ENCODE measurements around the gene VILL. TPM values are rescaled to one million over a fixed set of nuclear protein-coding genes. Genes with fewer than 3 reads are reported as not detected.

Gene VILL
- total RNA-seq, 1 experiment from 2014 or later, result 52.6 TPM

DNA sequence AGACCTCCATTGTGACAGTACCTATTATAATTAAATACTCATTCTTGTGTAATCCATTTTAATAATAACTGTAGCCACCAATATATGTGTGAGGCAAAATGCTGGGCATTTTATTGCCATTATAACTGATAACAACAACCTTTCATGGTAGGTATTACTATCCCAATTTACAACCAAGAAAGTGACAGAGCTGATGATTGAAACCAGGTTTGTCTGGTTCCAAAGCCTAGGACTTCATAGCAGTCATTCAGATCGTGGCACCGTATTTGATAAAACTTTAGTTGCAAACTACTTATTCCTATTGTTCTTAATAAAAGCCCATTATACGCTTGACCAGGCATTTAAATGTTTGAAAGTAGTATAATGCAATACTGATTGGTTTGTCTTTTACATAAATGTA is 26.4 kb upstream of the VILL start:
- no TSS peak for BruUV-seq (replicated peaks)
- Mint-ChIP-seq H3K4me1 (ENCODE audit: low read depth, unreplicated experiment) (peaks cover 59% of the 10 kb centered on the region), H3K9me3 (ENCODE audit: low read depth, unreplicated experiment) (no peaks in the 10 kb centered on the region), H3K27me3 (ENCODE audit: unreplicated experiment) (no peaks in the 10 kb centered on the region), H3K27ac (ENCODE audit: unreplicated experiment) (peak overlapping the region; percentile 36), H3K36me3 (ENCODE audit: insufficient read depth, unreplicated experiment) (peaks cover 31% of the 10 kb centered on the region), H3K4me3 (ENCODE audit: low read depth, unreplicated experiment) (peak overlapping the region; percentile 31)
- intact Hi-C loops (cut with micrococcal nuclease; ENCODE audit: unreplicated experiment), result loop anchor here (1.0 kb wide), 1 partner anchor 55 kb away; no protein-coding TSS in a partner anchor
- CTCF ChIA-PET, result interaction anchor here (0.6 to 3.1 kb wide), 13 partner anchors 10 to 1185 kb away, joined by 3 to 19 read pairs (median 5); no protein-coding TSS in a partner anchor
- TF ChIP-seq, protein P1, sequence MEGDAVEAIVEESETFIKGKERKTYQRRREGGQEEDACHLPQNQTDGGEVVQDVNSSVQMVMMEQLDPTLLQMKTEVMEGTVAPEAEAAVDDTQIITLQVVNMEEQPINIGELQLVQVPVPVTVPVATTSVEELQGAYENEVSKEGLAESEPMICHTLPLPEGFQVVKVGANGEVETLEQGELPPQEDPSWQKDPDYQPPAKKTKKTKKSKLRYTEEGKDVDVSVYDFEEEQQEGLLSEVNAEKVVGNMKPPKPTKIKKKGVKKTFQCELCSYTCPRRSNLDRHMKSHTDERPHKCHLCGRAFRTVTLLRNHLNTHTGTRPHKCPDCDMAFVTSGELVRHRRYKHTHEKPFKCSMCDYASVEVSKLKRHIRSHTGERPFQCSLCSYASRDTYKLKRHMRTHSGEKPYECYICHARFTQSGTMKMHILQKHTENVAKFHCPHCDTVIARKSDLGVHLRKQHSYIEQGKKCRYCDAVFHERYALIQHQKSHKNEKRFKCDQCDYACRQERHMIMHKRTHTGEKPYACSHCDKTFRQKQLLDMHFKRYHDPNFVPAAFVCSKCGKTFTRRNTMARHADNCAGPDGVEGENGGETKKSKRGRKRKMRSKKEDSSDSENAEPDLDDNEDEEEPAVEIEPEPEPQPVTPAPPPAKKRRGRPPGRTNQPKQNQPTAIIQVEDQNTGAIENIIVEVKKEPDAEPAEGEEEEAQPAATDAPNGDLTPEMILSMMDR (IDR thresholded peaks at IDR 0.05; ENCODE audit: unreplicated experiment), result no peak
- DNase-seq, result no peak

DNA sequence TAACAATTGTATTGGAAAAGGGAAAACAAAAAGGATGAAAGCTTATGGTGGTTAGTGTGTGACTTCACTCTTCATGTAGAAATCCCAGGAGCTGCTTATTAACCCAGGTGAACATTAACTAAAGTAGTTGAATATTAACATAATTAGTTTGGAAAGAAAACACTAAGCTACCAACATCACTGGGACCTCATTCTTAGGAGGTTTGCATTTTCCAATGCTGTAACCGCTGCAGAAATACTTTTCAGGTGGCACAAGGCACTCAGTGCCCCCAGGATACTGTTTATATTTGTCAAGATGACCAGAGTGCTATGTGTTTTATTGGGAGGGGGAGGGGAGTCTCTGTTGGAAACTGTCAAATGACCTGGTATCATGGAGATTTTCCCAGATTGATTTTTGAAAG is 25.9 kb upstream of the VILL start:
- H3K4me3 Mint-ChIP-seq (ENCODE audit: low read depth, unreplicated experiment), result peak overlapping the region; percentile 31
- CTCF ChIA-PET, result interaction anchor here (0.7 to 3.1 kb wide), 11 partner anchors 9 to 113 kb away, joined by 3 to 19 read pairs (median 5); no protein-coding TSS in a partner anchor
- TF ChIP-seq, protein P1 (IDR thresholded peaks at IDR 0.05; ENCODE audit: unreplicated experiment), result no peak
- H3K36me3 Mint-ChIP-seq (ENCODE audit: insufficient read depth, unreplicated experiment), result peaks cover 31% of the 10 kb centered on the region
- peaks cover 60% of the 10 kb centered on the region for H3K4me1 Mint-ChIP-seq (ENCODE audit: low read depth, unreplicated experiment)
- peak overlapping the region; percentile 36 for H3K27ac Mint-ChIP-seq (ENCODE audit: unreplicated experiment)
- intact Hi-C loops (cut with micrococcal nuclease; ENCODE audit: unreplicated experiment), result loop anchor here (1.0 kb wide), 1 partner anchor 55 kb away; no protein-coding TSS in a partner anchor
- H3K9me3 Mint-ChIP-seq (ENCODE audit: low read depth, unreplicated experiment), result no peaks in the 10 kb centered on the region
- H3K27me3 Mint-ChIP-seq (ENCODE audit: unreplicated experiment), result no peaks in the 10 kb centered on the region
- no TSS peak for BruUV-seq (replicated peaks)
- DNase-seq, result no peak

DNA sequence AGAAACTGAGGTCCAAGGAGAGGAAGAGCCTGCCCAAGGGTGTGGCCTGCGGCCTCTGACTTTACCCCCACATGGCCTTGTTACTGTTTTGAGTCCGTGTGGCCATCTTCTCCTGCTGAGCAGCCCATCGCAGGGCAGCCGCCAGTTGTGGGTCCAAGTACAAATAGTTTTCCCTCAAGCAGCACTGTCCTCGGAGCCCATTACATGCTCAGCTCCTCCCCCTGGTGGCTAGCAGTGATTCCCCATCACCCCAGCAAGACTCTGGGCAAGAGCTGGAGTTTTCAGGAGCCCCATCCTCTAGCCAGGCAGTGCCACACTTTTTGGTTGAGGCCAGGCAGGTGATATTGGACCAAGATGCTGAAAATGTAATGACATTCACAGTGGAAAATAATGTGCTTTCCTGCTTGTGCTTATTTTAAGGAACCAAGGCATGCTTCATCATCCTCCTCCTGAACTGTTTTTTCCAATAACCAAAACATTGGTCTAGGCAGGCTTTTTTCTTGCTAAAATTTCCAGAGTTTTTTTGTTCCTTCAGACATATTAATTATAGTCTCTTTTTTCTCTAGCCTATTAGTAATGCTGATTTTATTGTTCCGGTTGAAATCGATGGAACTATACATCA is 23.2 kb upstream of the VILL start:
- peaks cover 55% of the 10 kb centered on the region for H3K4me1 Mint-ChIP-seq (ENCODE audit: low read depth, unreplicated experiment)
- H3K27me3 Mint-ChIP-seq (ENCODE audit: unreplicated experiment), result no peaks in the 10 kb centered on the region
- TF ChIP-seq, protein P1 (IDR thresholded peaks at IDR 0.05; ENCODE audit: unreplicated experiment), result peak; percentile 75
- H3K27ac Mint-ChIP-seq (ENCODE audit: unreplicated experiment), result no peak overlapping the region
- no peak overlapping the region for H3K4me3 Mint-ChIP-seq (ENCODE audit: low read depth, unreplicated experiment)
- BruUV-seq (replicated peaks), result no TSS peak
- intact Hi-C loops (cut with micrococcal nuclease; ENCODE audit: unreplicated experiment), result loop anchor here (1.0 kb wide), 1 partner anchor 112 kb away; no protein-coding TSS in a partner anchor
- peaks cover 48% of the 10 kb centered on the region for H3K36me3 Mint-ChIP-seq (ENCODE audit: insufficient read depth, unreplicated experiment)
- DNase-seq, result peak; percentile 80
- CTCF ChIA-PET, result interaction anchor here (0.6 to 2.5 kb wide), 10 partner anchors 9 to 112 kb away, joined by 3 to 35 read pairs (median 4); no protein-coding TSS in a partner anchor
- no peaks in the 10 kb centered on the region for H3K9me3 Mint-ChIP-seq (ENCODE audit: low read depth, unreplicated experiment)

- H3K4me3 Mint-ChIP-seq (ENCODE audit: low read depth, unreplicated experiment), result no peak overlapping the region
- no TSS peak for BruUV-seq (replicated peaks)
- TF ChIP-seq, protein P1 (IDR thresholded peaks at IDR 0.05; ENCODE audit: unreplicated experiment), result no peak
- no peaks in the 10 kb centered on the region for H3K9me3 Mint-ChIP-seq (ENCODE audit: low read depth, unreplicated experiment)
- CTCF ChIA-PET, result interaction anchor here (2.5 kb wide), 1 partner anchor 113 kb away, joined by 35 read pairs; no protein-coding TSS in a partner anchor
- H3K27me3 Mint-ChIP-seq (ENCODE audit: unreplicated experiment), result no peaks in the 10 kb centered on the region
- no peak for DNase-seq
- H3K36me3 Mint-ChIP-seq (ENCODE audit: insufficient read depth, unreplicated experiment), result peaks cover 48% of the 10 kb centered on the region
- peaks cover 56% of the 10 kb centered on the region for H3K4me1 Mint-ChIP-seq (ENCODE audit: low read depth, unreplicated experiment)
- intact Hi-C loops (cut with micrococcal nuclease; ENCODE audit: unreplicated experiment), result no loop called here
- H3K27ac Mint-ChIP-seq (ENCODE audit: unreplicated experiment), result no peak overlapping the region
Measured at GRCh38 chr3:37968199-37968598, 22.4 kb upstream of the VILL start.
